Hematopoietic multipotent progenitor cell treated with erythropoietin and hydrocortisone succinate and interleukin-3 and kit ligand, for 15 days (in vitro differentiated cells): ENCODE data around the gene COL11A2.

Source experiments
- DNase-seq: peaks from one replicate; pipeline ENCODE4 v3.0.0-alpha.2; 2015; ENCODE audit warnings: low spot score

Gene COL11A2

GRCh38 chr6:33171880-33172687, 20.2 kb downstream of the COL11A2 start:
- no peak for DNase-seq

GRCh38 chr6:33171016-33171879, 21.0 kb downstream of the COL11A2 start:
- no peak for DNase-seq

GRCh38 chr6:33170176-33171015, 21.9 kb downstream of the COL11A2 start:
- DNase-seq, result no peak

- no peak for DNase-seq
These were observed 22.7 kb downstream of the COL11A2 start for GRCh38 chr6:33169291-33170175.

- DNase-seq, result no peak
These were observed 23.6 kb downstream of the COL11A2 start for GRCh38 chr6:33168639-33169038.

GRCh38 chr6:33168284-33168601, 24.0 kb downstream of the COL11A2 start:
- DNase-seq, result no peak

GRCh38 chr6:33167374-33168283, 24.6 kb downstream of the COL11A2 start:
- no peak for DNase-seq

- no peak for DNase-seq
These were observed 25.5 kb downstream of the COL11A2 start for GRCh38 chr6:33166811-33167210.

- no peak for DNase-seq
These were observed 25.9 kb downstream of the COL11A2 start for GRCh38 chr6:33166363-33166762.

- no peak for DNase-seq
These were observed 26.5 kb downstream of the COL11A2 start for GRCh38 chr6:33165581-33166258.

- DNase-seq, result no peak
These were observed 27.4 kb downstream of the COL11A2 start for GRCh38 chr6:33164665-33165373.

GRCh38 chr6:33164176-33164575, 28.1 kb downstream of the COL11A2 start:
- DNase-seq, result no peak

GRCh38 chr6:33163540-33163939, 28.7 kb downstream of the COL11A2 start:
- no peak for DNase-seq

- peak; percentile 77 for DNase-seq
These were observed 30.6 kb downstream of the COL11A2 start for GRCh38 chr6:33161354-33162331.

- peak; percentile 75 for DNase-seq
These were observed 31.4 kb downstream of the COL11A2 start for GRCh38 chr6:33160728-33161344.

GRCh38 chr6:33160096-33160495, 32.2 kb downstream of the COL11A2 start:
- DNase-seq, result no peak

- no peak for DNase-seq
These were observed 35.3 kb downstream of the COL11A2 start for GRCh38 chr6:33156964-33157363.
